MM.1S (cell line): Measurements from ENCODE around the gene INPP5D.

ENCODE experiments used
- CTCF ChIP-seq: fragments of 300-600 bp; sonication (generic); IDR thresholded peaks from 2 replicates; pipeline ENCODE4 v1.5.1; 2016; ENCODE audit warnings: antibody characterized with exemption, low read length, mixed read lengths
- EZH2 ChIP-seq: fragments of 300-600 bp; sonication (generic); optimal IDR thresholded peaks from 2 replicates; pipeline ENCODE3; 2017; ENCODE audit warnings: low read depth, mild to moderate bottlenecking, antibody characterized with exemption, low read length, mixed read lengths

DNA sequence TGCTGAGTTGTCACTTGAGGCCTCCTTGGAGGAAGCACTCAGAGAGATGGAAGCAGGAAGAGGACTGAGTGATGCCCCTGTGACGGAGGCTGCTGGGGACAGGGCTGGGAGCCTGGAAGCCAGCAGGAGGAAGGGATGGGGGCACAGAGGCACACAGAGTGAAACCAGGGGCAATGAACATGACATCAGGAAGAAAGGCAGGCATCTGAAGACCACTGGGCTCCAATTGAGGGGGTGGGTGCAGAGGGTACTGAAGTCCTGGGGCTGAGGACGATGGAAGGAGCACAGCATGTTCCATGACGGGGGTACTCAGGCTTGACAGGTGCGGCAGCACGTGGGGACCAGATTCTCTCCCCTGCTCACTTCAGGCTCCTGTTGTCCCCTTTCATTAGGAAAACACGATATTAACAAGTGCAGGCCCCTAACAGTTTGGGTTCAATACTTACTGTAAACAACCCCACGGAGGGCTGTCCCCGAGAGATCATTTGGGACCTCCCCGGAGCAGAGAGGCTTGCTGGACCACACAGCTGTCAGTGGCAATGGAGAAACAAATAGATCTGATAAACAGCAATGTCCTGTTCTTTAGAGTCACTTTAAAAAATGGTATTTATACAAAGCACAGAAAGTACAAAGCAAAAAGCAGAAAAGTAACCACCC, 8.7 kb downstream of the INPP5D start:
- no peak for TF ChIP-seq CTCF
- no peak for TF ChIP-seq EZH2
